Measurements from ENCODE around the gene CPSF3. TPM values are rescaled to one million over a fixed set of nuclear protein-coding genes. Genes with fewer than 3 reads are reported as not detected.

CPSF3 gene
- total RNA-seq, 6 donors from 2014 or later, result 11.3 to 41.0 (median 22.5) TPM

GRCh38 chr2:9423922-9424272, 443 bp downstream of the CPSF3 start:
- ATAC-seq (ENCODE audit: low FRiP score in 2 of 2), result peak in 1 of 2 donors; percentile 38
- Histone ChIP-seq H3K4me1 (peaks cover 17 to 31% (median 23%) of the 10 kb centered on the region in 4 donors), H3K36me3 (peaks cover 0 to 3% (median under 1%) of the 10 kb centered on the region in 4 donors), H3K27ac (peak overlapping the region; percentile 87 to 95 (median 90)), H3K9me3 (no peaks in the 10 kb centered on the region), H3K27me3 (no peaks in the 10 kb centered on the region), H3K4me3 (peak overlapping the region; percentile 78 to 99 (median 89))
- TF ChIP-seq POLR2A (IDR thresholded peaks at IDR 0.05) (no peak), CTCF (IDR thresholded peaks at IDR 0.05) (no peak), POLR2AphosphoS5 (IDR thresholded peaks at IDR 0.05) (no peak), EP300 (IDR thresholded peaks at IDR 0.05) (no peak)
- WGBS, 2 donors, result 0% methylated on average over 15 to 21 of the region's 21 CpGs
- no peak for DNase-seq

- Histone ChIP-seq H3K9me3 (no peaks in the 10 kb centered on the region), H3K27me3 (no peaks in the 10 kb centered on the region), H3K27ac (peak overlapping the region in 2 of 4 donors; percentile 92 to 95), H3K4me1 (peaks cover 17 to 31% (median 23%) of the 10 kb centered on the region in 4 donors), H3K36me3 (peaks cover 0 to 8% (median 3%) of the 10 kb centered on the region in 4 donors), H3K4me3 (peak overlapping the region; percentile 78 to 99 (median 89))
- no peak for DNase-seq
- no peak for TF ChIP-seq EP300 (IDR thresholded peaks at IDR 0.05)
- TF ChIP-seq CTCF (IDR thresholded peaks at IDR 0.05), result no peak
- no peak for TF ChIP-seq POLR2AphosphoS5 (IDR thresholded peaks at IDR 0.05)
- TF ChIP-seq POLR2A (IDR thresholded peaks at IDR 0.05), result no peak
- no peak for ATAC-seq (ENCODE audit: low FRiP score in 2 of 2)
- WGBS, 2 donors, result 54 to 64% methylated on average over 11 of the region's 11 CpGs
These were observed 1.2 kb downstream of the CPSF3 start for GRCh38 chr2:9424447-9425164.

GRCh38 chr2:9428965-9429577, 5.6 kb downstream of the CPSF3 start:
- TF ChIP-seq CTCF (IDR thresholded peaks at IDR 0.05), result no peak
- TF ChIP-seq POLR2AphosphoS5 (IDR thresholded peaks at IDR 0.05), result no peak
- TF ChIP-seq EP300 (IDR thresholded peaks at IDR 0.05), result no peak
- TF ChIP-seq POLR2A (IDR thresholded peaks at IDR 0.05), result no peak
- H3K36me3 ChIP-seq, result peaks cover 16 to 52% (median 29%) of the 10 kb centered on the region in 4 donors
- WGBS, 2 donors, result 82 to 95% methylated on average over 5 of the region's 5 CpGs

GRCh38 chr2:9430316-9431293, 7.2 kb downstream of the CPSF3 start:
- WGBS, 2 donors, result 77 to 79% methylated on average over 2 of the region's 2 CpGs
- DNase-seq (no peak), ATAC-seq (ENCODE audit: low FRiP score in 2 of 2) (no peak)
- Histone ChIP-seq H3K4me1 (no peaks in the 10 kb centered on the region), H3K4me3 (no peak overlapping the region), H3K27ac (no peak overlapping the region), H3K27me3 (no peaks in the 10 kb centered on the region), H3K36me3 (peaks cover 16 to 67% (median 36%) of the 10 kb centered on the region in 4 donors), H3K9me3 (no peaks in the 10 kb centered on the region)
- no peak for TF ChIP-seq POLR2AphosphoS5 (IDR thresholded peaks at IDR 0.05)
- no peak for TF ChIP-seq CTCF (IDR thresholded peaks at IDR 0.05)
- TF ChIP-seq EP300 (IDR thresholded peaks at IDR 0.05), result no peak
- no peak for TF ChIP-seq POLR2A (IDR thresholded peaks at IDR 0.05)

More at GRCh38 chr2:9428965-9429577, 5.6 kb downstream of the CPSF3 start:
- no peak for DNase-seq
- H3K4me1 ChIP-seq, result peaks cover 7 to 12% (median 11%) of the 10 kb centered on the region in 4 donors
- no peak overlapping the region for H3K4me3 ChIP-seq
- ATAC-seq (ENCODE audit: low FRiP score in 2 of 2), result no peak
- no peaks in the 10 kb centered on the region for H3K9me3 ChIP-seq
- H3K27me3 ChIP-seq, result no peaks in the 10 kb centered on the region
- H3K27ac ChIP-seq, result no peak overlapping the region
